Astrocyte (in vitro differentiated cells and primary cell): ENCODE data around the gene SLC7A5.

Source experiments
- CTCF ChIP-seq: IDR thresholded peaks from 2 replicates; pipeline ENCODE4 v1.5.1; 2011; ENCODE audit warnings: low read depth, mild to moderate bottlenecking, inconsistent platforms, low read length, moderate library complexity; ENCODE audit not compliant: insufficient read depth
- EZH2 ChIP-seq: IDR thresholded peaks from 2 replicates; pipeline ENCODE4 v1.6.1; 2012; ENCODE audit warnings: mild to moderate bottlenecking, low read length, inconsistent platforms; ENCODE audit not compliant: insufficient read depth

GRCh38 chr16:87877942-87878507 is 8.7 kb upstream of the SLC7A5 start:
- TF ChIP-seq EZH2 (no peak), CTCF (no peak)
